ENCODE data around the gene PLEKHG5. TPM values are rescaled to one million over a fixed set of nuclear protein-coding genes. Genes with fewer than 3 reads are reported as not detected.

Gene PLEKHG5
- polyA plus RNA-seq, 1 experiment, result 4.3 TPM

GRCh38 chr1:6515771-6516170, 24.3 kb upstream of the PLEKHG5 start:
- DNase-seq (ENCODE audit: low read depth), result no peak
- CTCF ChIA-PET, result no interaction called here

GRCh38 chr1:6513320-6513801, 21.9 kb upstream of the PLEKHG5 start:
- no peak for TF ChIP-seq CTCF (IDR thresholded peaks at IDR 0.05; ENCODE audit: insufficient read depth, low read depth, low read length)
- CTCF ChIA-PET, result interaction anchor here (0.6 to 2.3 kb wide), 5 partner anchors 9 to 134 kb away, joined by 3 to 8 read pairs (median 6); no protein-coding TSS in a partner anchor
- no peaks in the 10 kb centered on the region for H3K27me3 ChIP-seq (ENCODE audit: control insufficient read depth, insufficient read depth, low read length)
- POLR2A ChIA-PET, result no interaction called here
- DNase-seq (ENCODE audit: low read depth), result no peak
- H3K36me3 ChIP-seq (ENCODE audit: control insufficient read depth, insufficient read depth, low read length), result no peaks in the 10 kb centered on the region
- no peak overlapping the region for H3K4me3 ChIP-seq (ENCODE audit: low read depth, low read length)

More at GRCh38 chr1:6515771-6516170, 24.3 kb upstream of the PLEKHG5 start:
- TF ChIP-seq CTCF (IDR thresholded peaks at IDR 0.05; ENCODE audit: insufficient read depth, low read depth, low read length), result no peak
- no peaks in the 10 kb centered on the region for H3K36me3 ChIP-seq (ENCODE audit: control insufficient read depth, insufficient read depth, low read length)
- H3K27me3 ChIP-seq (ENCODE audit: control insufficient read depth, insufficient read depth, low read length), result no peaks in the 10 kb centered on the region
- POLR2A ChIA-PET, result no interaction called here
- no peak overlapping the region for H3K4me3 ChIP-seq (ENCODE audit: low read depth, low read length)

GRCh38 chr1:6512908-6513280, 21.4 kb upstream of the PLEKHG5 start:
- Histone ChIP-seq H3K36me3 (ENCODE audit: control insufficient read depth, insufficient read depth, low read length) (no peaks in the 10 kb centered on the region), H3K4me3 (ENCODE audit: low read depth, low read length) (no peak overlapping the region), H3K27me3 (ENCODE audit: control insufficient read depth, insufficient read depth, low read length) (no peaks in the 10 kb centered on the region)
- no peak for TF ChIP-seq CTCF (IDR thresholded peaks at IDR 0.05; ENCODE audit: insufficient read depth, low read depth, low read length)
- CTCF ChIA-PET, result interaction anchor here (1.3 to 2.3 kb wide), 4 partner anchors 9 to 69 kb away, joined by 3 to 8 read pairs (median 6); no protein-coding TSS in a partner anchor
- POLR2A ChIA-PET, result no interaction called here
- no peak for DNase-seq (ENCODE audit: low read depth)

- no peak for TF ChIP-seq CTCF (IDR thresholded peaks at IDR 0.05; ENCODE audit: insufficient read depth, low read depth, low read length)
- CTCF ChIA-PET, result interaction anchor here (1.5 to 2.3 kb wide), 2 partner anchors 11 to 22 kb away, joined by 6 to 8 read pairs; no protein-coding TSS in a partner anchor
- no peaks in the 10 kb centered on the region for H3K27me3 ChIP-seq (ENCODE audit: control insufficient read depth, insufficient read depth, low read length)
- H3K36me3 ChIP-seq (ENCODE audit: control insufficient read depth, insufficient read depth, low read length), result no peaks in the 10 kb centered on the region
- no peak for DNase-seq (ENCODE audit: low read depth)
- no peak overlapping the region for H3K4me3 ChIP-seq (ENCODE audit: low read depth, low read length)
- POLR2A ChIA-PET, result no interaction called here
These were observed 20.9 kb upstream of the PLEKHG5 start for GRCh38 chr1:6512245-6512907.

DNA sequence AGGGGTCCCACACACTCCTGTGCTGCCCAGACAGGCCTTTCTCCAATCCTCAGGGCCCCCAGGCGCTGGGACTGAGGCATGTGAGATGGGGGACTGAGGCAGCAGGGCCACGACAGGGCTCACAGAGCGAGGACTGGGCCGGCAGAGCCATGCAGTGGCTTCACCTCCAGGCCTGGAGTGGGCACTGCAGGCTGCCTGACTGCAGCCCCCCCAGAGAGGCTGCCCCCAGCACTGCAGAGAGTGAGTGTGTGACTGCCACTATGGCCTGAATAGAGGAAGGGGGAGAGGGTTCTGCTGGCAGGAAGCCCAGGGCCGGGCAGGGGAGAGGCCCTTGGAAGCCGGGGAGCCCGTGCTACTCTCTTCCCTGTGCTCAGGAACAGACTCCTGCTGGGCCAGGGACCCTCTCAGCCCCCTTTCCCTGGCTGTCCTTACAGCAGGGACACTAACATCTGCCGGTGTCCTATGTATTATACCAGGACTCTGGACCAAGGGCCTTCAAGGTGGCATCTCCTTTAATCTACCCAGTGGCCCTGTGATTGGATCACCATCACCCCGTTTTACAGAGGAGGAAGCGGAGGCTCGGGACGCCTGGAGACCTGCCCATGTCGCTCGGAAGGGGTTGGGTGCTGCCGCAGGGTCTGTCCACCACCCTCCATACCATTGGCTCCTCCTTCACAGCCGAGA, 20.2 kb upstream of the PLEKHG5 start:
- no peak for TF ChIP-seq CTCF (IDR thresholded peaks at IDR 0.05; ENCODE audit: insufficient read depth, low read depth, low read length)
- ChIA-PET CTCF (interaction anchor here (1.5 kb wide), 1 partner anchor 12 kb away, joined by 6 read pairs; no protein-coding TSS in a partner anchor), POLR2A (no interaction called here)
- Histone ChIP-seq H3K27me3 (ENCODE audit: control insufficient read depth, insufficient read depth, low read length) (no peaks in the 10 kb centered on the region), H3K4me3 (ENCODE audit: low read depth, low read length) (no peak overlapping the region), H3K36me3 (ENCODE audit: control insufficient read depth, insufficient read depth, low read length) (no peaks in the 10 kb centered on the region)
- no peak for DNase-seq (ENCODE audit: low read depth)
